ENCODE results near the gene NTM. TPM values are rescaled to one million over a fixed set of nuclear protein-coding genes. Genes with fewer than 3 reads are reported as not detected.

Gene NTM
- total RNA-seq, 1 experiment from 2014 or later, result 0.73 TPM

GRCh38 chr11:131572423-131572822 is 202.0 kb downstream of the NTM start:
- no peak for TF ChIP-seq CTCF (IDR thresholded peaks at IDR 0.05; ENCODE audit: insufficient read depth in 1 of 2, low read depth in 1 of 2, low read length in 1 of 2, severe bottlenecking in 1 of 2, unreplicated experiment in 1 of 2)
- no peaks in the 10 kb centered on the region for H3K27me3 ChIP-seq (replicated peaks; ENCODE audit: control insufficient read depth, insufficient read depth, low read length)
- Mint-ChIP-seq H3K9me3 (ENCODE audit: unreplicated experiment) (no peaks in the 10 kb centered on the region), H3K27ac (ENCODE audit: unreplicated experiment) (no peak overlapping the region), H3K4me3 (ENCODE audit: unreplicated experiment) (no peak overlapping the region), H3K4me1 (ENCODE audit: low read depth, unreplicated experiment) (no peaks in the 10 kb centered on the region), H3K27me3 (ENCODE audit: insufficient read depth, unreplicated experiment) (peaks cover 14% of the 10 kb centered on the region), H3K36me3 (ENCODE audit: insufficient read depth, unreplicated experiment) (no peaks in the 10 kb centered on the region)
- BruUV-seq (replicated peaks), result no TSS peak
- intact Hi-C loops (cut with micrococcal nuclease; ENCODE audit: unreplicated experiment), result no loop called here
- DNase-seq, result no peak
- POLR2A ChIA-PET, result no interaction called here
- CTCF ChIA-PET, result interaction anchor here (0.7 kb wide), 1 partner anchor 1370 kb away, joined by 3 read pairs; no protein-coding TSS in a partner anchor
- H3K9me3 ChIP-seq, result no peaks in the 10 kb centered on the region
- no peaks in the 10 kb centered on the region for H3K4me1 ChIP-seq
- H3K36me3 ChIP-seq (ENCODE audit: control insufficient read depth, insufficient read depth, low read length), result no peaks in the 10 kb centered on the region
- H3K4me3 ChIP-seq (ENCODE audit: low read depth, low read length), result no peak overlapping the region

DNA sequence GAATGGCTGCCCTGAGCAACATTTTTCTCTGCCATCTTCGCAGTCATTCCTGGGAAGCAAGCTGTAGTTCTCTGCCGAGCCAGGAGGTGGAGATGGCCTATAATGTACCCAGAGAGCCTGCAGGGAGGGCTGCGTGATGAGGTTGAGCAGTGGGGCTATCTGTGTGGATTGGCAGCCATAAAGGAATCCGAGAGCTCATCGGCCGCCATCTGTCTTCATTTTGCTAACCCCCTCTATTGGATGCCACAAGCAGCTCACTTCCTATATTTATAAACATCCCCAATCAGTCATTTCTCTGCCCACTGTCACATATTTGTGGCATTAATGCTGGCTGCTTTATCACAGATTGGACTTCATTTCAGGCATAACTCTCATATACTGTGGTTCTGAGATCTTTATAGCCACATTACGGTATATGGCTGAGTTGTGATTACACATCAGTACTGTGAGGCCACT is 209.5 kb downstream of the NTM start:
- POLR2A ChIA-PET, result no interaction called here

GRCh38 chr11:131580476-131580875 is 210.1 kb downstream of the NTM start:
- Histone ChIP-seq H3K4me3 (ENCODE audit: low read depth, low read length) (no peak overlapping the region), H3K36me3 (ENCODE audit: control insufficient read depth, insufficient read depth, low read length) (no peaks in the 10 kb centered on the region), H3K27me3 (replicated peaks; ENCODE audit: control insufficient read depth, insufficient read depth, low read length) (peaks cover 2% of the 10 kb centered on the region; the same call in 1 of the 2 replicates), H3K4me1 (no peaks in the 10 kb centered on the region), H3K9me3 (no peaks in the 10 kb centered on the region)
- Mint-ChIP-seq H3K27ac (ENCODE audit: unreplicated experiment) (no peak overlapping the region), H3K36me3 (ENCODE audit: insufficient read depth, unreplicated experiment) (no peaks in the 10 kb centered on the region), H3K4me3 (ENCODE audit: unreplicated experiment) (no peak overlapping the region), H3K9me3 (ENCODE audit: unreplicated experiment) (no peaks in the 10 kb centered on the region), H3K27me3 (ENCODE audit: insufficient read depth, unreplicated experiment) (peaks cover 26% of the 10 kb centered on the region), H3K4me1 (ENCODE audit: low read depth, unreplicated experiment) (no peaks in the 10 kb centered on the region)
- DNase-seq, result no peak
- no peak for TF ChIP-seq CTCF (IDR thresholded peaks at IDR 0.05; ENCODE audit: insufficient read depth in 1 of 2, low read depth in 1 of 2, low read length in 1 of 2, severe bottlenecking in 1 of 2, unreplicated experiment in 1 of 2)
- POLR2A ChIA-PET, result no interaction called here
- CTCF ChIA-PET, result interaction anchor here (0.6 to 1.8 kb wide), 4 partner anchors 11 to 94 kb away, joined by 3 to 15 read pairs (median 3); no protein-coding TSS in a partner anchor
- no TSS peak for BruUV-seq (replicated peaks)
- intact Hi-C loops (cut with micrococcal nuclease; ENCODE audit: unreplicated experiment), result loop anchor here (1.0 kb wide), 1 partner anchor 94 kb away; no protein-coding TSS in a partner anchor

More for the DNA sequence above, 209.5 kb downstream of the NTM start:
- Histone ChIP-seq H3K4me3 (ENCODE audit: low read depth, low read length) (no peak overlapping the region), H3K36me3 (ENCODE audit: control insufficient read depth, insufficient read depth, low read length) (no peaks in the 10 kb centered on the region), H3K27me3 (replicated peaks; ENCODE audit: control insufficient read depth, insufficient read depth, low read length) (peaks cover 2% of the 10 kb centered on the region; the same call in 1 of the 2 replicates), H3K4me1 (no peaks in the 10 kb centered on the region), H3K9me3 (no peaks in the 10 kb centered on the region)
- TF ChIP-seq CTCF (IDR thresholded peaks at IDR 0.05; ENCODE audit: insufficient read depth in 1 of 2, low read depth in 1 of 2, low read length in 1 of 2, severe bottlenecking in 1 of 2, unreplicated experiment in 1 of 2), result peak; percentile 76 to 79
- DNase-seq, result peak; percentile 51 to 57
- Mint-ChIP-seq H3K9me3 (ENCODE audit: unreplicated experiment) (no peaks in the 10 kb centered on the region), H3K27ac (ENCODE audit: unreplicated experiment) (no peak overlapping the region), H3K36me3 (ENCODE audit: insufficient read depth, unreplicated experiment) (no peaks in the 10 kb centered on the region), H3K4me1 (ENCODE audit: low read depth, unreplicated experiment) (no peaks in the 10 kb centered on the region), H3K27me3 (ENCODE audit: insufficient read depth, unreplicated experiment) (peaks cover 26% of the 10 kb centered on the region), H3K4me3 (ENCODE audit: unreplicated experiment) (no peak overlapping the region)
- CTCF ChIA-PET, result interaction anchor here (0.6 to 1.8 kb wide), 4 partner anchors 12 to 94 kb away, joined by 3 to 15 read pairs (median 3); no protein-coding TSS in a partner anchor
- BruUV-seq (replicated peaks), result no TSS peak
- intact Hi-C loops (cut with micrococcal nuclease; ENCODE audit: unreplicated experiment), result loop anchor here (1.0 kb wide), 1 partner anchor 94 kb away; no protein-coding TSS in a partner anchor

Data from Caco-2 (cell line).